Measurements from ENCODE around the gene SNX32.

SNX32 gene

DNA sequence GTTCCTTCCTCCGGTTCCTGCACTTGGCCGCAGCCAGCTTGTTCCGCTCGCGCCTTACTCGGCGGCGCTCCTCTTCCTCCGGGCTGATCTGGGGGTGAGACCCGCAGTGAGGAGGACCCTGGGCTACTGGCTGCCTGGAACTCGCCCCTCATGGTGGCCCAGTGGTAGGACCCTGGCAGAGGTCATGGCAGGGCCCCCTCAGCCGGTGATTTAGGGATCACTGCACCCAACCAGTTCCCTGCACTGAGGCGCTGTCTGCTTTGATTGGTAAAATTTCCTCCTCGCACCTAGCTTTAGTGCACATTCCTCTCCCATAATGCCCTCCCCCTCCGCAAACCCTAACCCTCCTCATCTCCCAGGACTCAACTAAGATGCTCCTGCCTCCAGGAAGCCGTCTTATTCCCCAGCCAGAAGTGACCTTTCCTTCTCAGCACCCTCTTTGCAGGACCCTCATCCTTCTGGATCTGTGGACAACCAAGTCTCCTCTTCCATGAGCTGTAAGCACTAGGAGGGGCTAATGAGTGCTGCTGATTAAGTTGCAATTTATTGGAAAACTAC lies 60.4 kb downstream of the SNX32 start:
- no peak overlapping the region for H3K4me3 Mint-ChIP-seq
- peaks cover 4% of the 10 kb centered on the region for H3K9me3 Mint-ChIP-seq
- H3K36me3 Mint-ChIP-seq (ENCODE audit: low read depth), result no peaks in the 10 kb centered on the region
- no peak for TF ChIP-seq CTCF (IDR thresholded peaks at IDR 0.05)
- H3K4me1 Mint-ChIP-seq, result peaks cover 41% of the 10 kb centered on the region
- H3K27me3 Mint-ChIP-seq (ENCODE audit: low read depth, poor library complexity), result peaks cover 59% of the 10 kb centered on the region
- DNase-seq, result no peak
- no peak overlapping the region for H3K27ac Mint-ChIP-seq

GRCh38 chr11:65895482-65895981 lies 61.8 kb downstream of the SNX32 start:
- no peaks in the 10 kb centered on the region for H3K36me3 Mint-ChIP-seq (ENCODE audit: low read depth)
- H3K4me1 Mint-ChIP-seq, result peaks cover 28% of the 10 kb centered on the region
- H3K27me3 Mint-ChIP-seq (ENCODE audit: low read depth, poor library complexity), result peaks cover 59% of the 10 kb centered on the region
- no peak for TF ChIP-seq CTCF (IDR thresholded peaks at IDR 0.05)
- no peak overlapping the region for H3K4me3 Mint-ChIP-seq
- DNase-seq, result no peak
- peaks cover 4% of the 10 kb centered on the region for H3K9me3 Mint-ChIP-seq
- H3K27ac Mint-ChIP-seq, result no peak overlapping the region

- no peak for DNase-seq
- Mint-ChIP-seq H3K4me1 (peaks cover 28% of the 10 kb centered on the region), H3K9me3 (peaks cover 4% of the 10 kb centered on the region), H3K4me3 (no peak overlapping the region), H3K36me3 (ENCODE audit: low read depth) (no peaks in the 10 kb centered on the region), H3K27ac (no peak overlapping the region), H3K27me3 (ENCODE audit: low read depth, poor library complexity) (peaks cover 67% of the 10 kb centered on the region)
- TF ChIP-seq CTCF (IDR thresholded peaks at IDR 0.05), result no peak
These were observed 62.6 kb downstream of the SNX32 start for GRCh38 chr11:65896034-65896999.

GRCh38 chr11:65897020-65897471 lies 63.3 kb downstream of the SNX32 start:
- no peak for TF ChIP-seq CTCF (IDR thresholded peaks at IDR 0.05)
- no peak for DNase-seq
- H3K27ac Mint-ChIP-seq, result no peak overlapping the region
- H3K36me3 Mint-ChIP-seq (ENCODE audit: low read depth), result no peaks in the 10 kb centered on the region
- H3K4me3 Mint-ChIP-seq, result no peak overlapping the region
- H3K27me3 Mint-ChIP-seq (ENCODE audit: low read depth, poor library complexity), result peaks cover 74% of the 10 kb centered on the region
- H3K9me3 Mint-ChIP-seq, result peaks cover 4% of the 10 kb centered on the region
- H3K4me1 Mint-ChIP-seq, result peaks cover 28% of the 10 kb centered on the region

DNA sequence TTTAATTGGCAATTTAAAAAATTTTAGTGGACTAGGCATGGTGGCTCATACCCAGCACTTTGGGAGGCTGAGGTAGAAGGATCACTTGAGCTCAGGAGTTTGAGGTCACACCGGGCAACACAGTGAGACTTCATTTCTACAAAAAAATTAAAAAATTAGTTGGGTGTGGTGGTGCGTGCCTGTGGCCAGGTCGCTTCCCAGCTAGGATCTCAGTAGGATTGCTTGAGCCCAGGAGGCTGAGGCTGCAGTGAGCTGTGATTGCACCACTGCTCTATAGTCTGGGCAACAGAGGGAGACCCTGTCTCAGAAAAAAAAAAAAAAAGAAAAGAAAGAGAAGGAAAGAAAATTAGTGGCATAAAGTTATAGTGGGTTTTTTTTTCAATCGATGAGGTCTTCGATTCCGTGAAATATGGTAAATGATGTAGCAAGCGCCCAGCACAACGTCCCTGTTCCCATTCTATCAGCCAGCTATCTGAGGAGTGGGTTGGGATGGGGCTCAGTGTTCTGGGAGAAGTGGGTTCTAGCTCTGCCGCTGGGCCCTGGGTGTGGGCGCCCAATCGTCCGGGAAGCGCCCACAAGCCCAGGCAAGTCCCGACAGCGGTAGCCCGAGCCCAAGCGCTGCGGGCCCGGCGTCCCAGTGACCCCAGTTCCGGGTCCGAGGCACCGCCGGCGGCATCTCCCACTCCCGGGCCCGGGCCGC lies 65.0 kb downstream of the SNX32 start:
- peaks cover 4% of the 10 kb centered on the region for H3K9me3 Mint-ChIP-seq

More for the DNA sequence above, 65.0 kb downstream of the SNX32 start:
- DNase-seq, result no peak
- Mint-ChIP-seq H3K27ac (no peak overlapping the region), H3K4me3 (peak overlapping the region; percentile 81), H3K27me3 (ENCODE audit: low read depth, poor library complexity) (peaks cover 87% of the 10 kb centered on the region), H3K36me3 (ENCODE audit: low read depth) (no peaks in the 10 kb centered on the region), H3K4me1 (peaks cover 26% of the 10 kb centered on the region)
- TF ChIP-seq CTCF (IDR thresholded peaks at IDR 0.05), result no peak

Data from nephron progenitor cell (in vitro differentiated cells).